H9 (cell line): Measurements from ENCODE around the gene WNT7B. TPM values are rescaled to one million over a fixed set of nuclear protein-coding genes. Genes with fewer than 3 reads are reported as not detected.

Experiments
- DNase-seq: peaks from one replicate; pipeline ENCODE4 v3.0.0-alpha.2; 2017
- H2AFZ ChIP-seq: one replicate; pipeline ENCODE4 v1.6.1; 2013; ENCODE audit warnings: mild to moderate bottlenecking, low read length, control low read depth, moderate library complexity
- H2AK5ac ChIP-seq: 2 replicates; pipeline ENCODE4 v1.6.1; 2013; ENCODE audit warnings: low read length, control low read depth, mixed read lengths; ENCODE audit not compliant: insufficient read length
- H2BK120ac ChIP-seq: one replicate; pipeline ENCODE4 v1.6.1; 2013; ENCODE audit warnings: low read depth, mild to moderate bottlenecking, low read length, control low read depth, inconsistent platforms; ENCODE audit not compliant: poor library complexity, severe bottlenecking
- H2BK12ac ChIP-seq: 2 replicates; pipeline ENCODE4 v1.6.1; 2013; ENCODE audit warnings: low read length, control low read depth, mixed read lengths, low read depth; ENCODE audit not compliant: insufficient read length
- H2BK15ac ChIP-seq: 2 replicates; pipeline ENCODE4 v1.6.1; 2013; ENCODE audit warnings: low read depth, low read length, control low read depth
- H2BK20ac ChIP-seq: one replicate; pipeline ENCODE4 v1.6.1; 2013; ENCODE audit warnings: low read depth, mild to moderate bottlenecking, low read length, control low read depth, inconsistent platforms; ENCODE audit not compliant: poor library complexity, severe bottlenecking
- H2BK5ac ChIP-seq: 2 replicates; pipeline ENCODE4 v1.6.1; 2013; ENCODE audit warnings: low read length, control low read depth, mixed read lengths; ENCODE audit not compliant: insufficient read length
- H3K14ac ChIP-seq: 2 replicates; pipeline ENCODE4 v1.6.1; 2013; ENCODE audit warnings: low read length, control low read depth; ENCODE audit not compliant: insufficient read depth
- H3K18ac ChIP-seq: 2 replicates; pipeline ENCODE4 v1.6.1; 2013; ENCODE audit warnings: low read depth, mild to moderate bottlenecking, mixed read lengths, low read length, control low read depth; ENCODE audit not compliant: insufficient read length
- H3K23ac ChIP-seq: 2 replicates; pipeline ENCODE4 v1.6.1; 2013; ENCODE audit warnings: low read length, control low read depth, mixed read lengths, low read depth; ENCODE audit not compliant: insufficient read length
- H3K23me2 ChIP-seq: 2 replicates; pipeline ENCODE4 v1.6.1; 2013; ENCODE audit warnings: low read depth, mild to moderate bottlenecking, mixed read lengths, low read length, control low read depth; ENCODE audit not compliant: insufficient read length, poor library complexity, severe bottlenecking
- H3K27ac ChIP-seq: 2 replicates; pipeline ENCODE4 v1.5.1; 2013; ENCODE audit warnings: low read length, control low read depth, mixed read lengths, low read depth; ENCODE audit not compliant: insufficient read length
- H3K27me3 ChIP-seq: 2 replicates; pipeline ENCODE4 v1.6.1; 2013; ENCODE audit warnings: low read length, control low read depth, inconsistent platforms; ENCODE audit not compliant: insufficient read depth
- H3K4ac ChIP-seq: 2 replicates; pipeline ENCODE4 v1.6.1; 2013; ENCODE audit warnings: low read depth, mild to moderate bottlenecking, control low read depth, inconsistent platforms, low read length, moderate library complexity
- H3K4me1 ChIP-seq: 2 replicates; pipeline ENCODE4 v1.6.1; 2013; ENCODE audit warnings: low read length, control low read depth, inconsistent platforms; ENCODE audit not compliant: insufficient read depth
- H3K4me2 ChIP-seq: 2 replicates; pipeline ENCODE4 v1.6.1; 2013; ENCODE audit warnings: low read length, control low read depth, mixed read lengths; ENCODE audit not compliant: insufficient read length, insufficient read depth
- H3K56ac ChIP-seq: 2 replicates; pipeline ENCODE4 v1.6.1; 2013; ENCODE audit warnings: low read depth, mild to moderate bottlenecking, mixed read lengths, low read length, control low read depth; ENCODE audit not compliant: insufficient read length
- H3K79me1 ChIP-seq: 2 replicates; pipeline ENCODE4 v1.6.1; 2013; ENCODE audit warnings: low read depth, mild to moderate bottlenecking, moderate library complexity, low read length, control low read depth, inconsistent platforms; ENCODE audit not compliant: insufficient read depth, poor library complexity, severe bottlenecking
- H3K79me2 ChIP-seq: 2 replicates; pipeline ENCODE4 v1.6.1; 2013; ENCODE audit warnings: low read length, control low read depth, inconsistent platforms; ENCODE audit not compliant: insufficient read depth
- H3K9ac ChIP-seq: 2 replicates; pipeline ENCODE4 v1.6.1; 2013; ENCODE audit warnings: low read length, control low read depth, mixed read lengths; ENCODE audit not compliant: insufficient read length; ENCODE audit errors: extremely low read depth
- H3K9me3 ChIP-seq: one replicate; pipeline ENCODE4 v1.6.1; 2013; ENCODE audit warnings: low read depth, low read length, inconsistent platforms; ENCODE audit not compliant: control insufficient read depth
- H3T11ph ChIP-seq: one replicate; pipeline ENCODE4 v1.6.1; 2013; ENCODE audit warnings: mild to moderate bottlenecking, low read length, control low read depth, inconsistent platforms
- H4K20me1 ChIP-seq: one replicate; pipeline ENCODE4 v1.6.1; 2013; ENCODE audit not compliant: control insufficient read depth, insufficient read length, insufficient read depth
- H4K5ac ChIP-seq: 2 replicates; pipeline ENCODE4 v1.6.1; 2013; ENCODE audit warnings: low read depth, mild to moderate bottlenecking, mixed read lengths, low read length, control low read depth; ENCODE audit not compliant: insufficient read length
- H4K8ac ChIP-seq: replicated peaks from 2 replicates; pipeline ENCODE4 v1.6.1; 2013; ENCODE audit warnings: low read length, control low read depth, mixed read lengths, low read depth; ENCODE audit not compliant: insufficient read length
- H4K91ac ChIP-seq: 2 replicates; pipeline ENCODE4 v1.6.1; 2013; ENCODE audit warnings: low read depth, mild to moderate bottlenecking, moderate library complexity, mixed read lengths, low read length, control low read depth; ENCODE audit not compliant: insufficient read length
- H3K27ac Mint-ChIP-seq, 3 experiments: 2 replicates in 2 of 3; 3 replicates in 1 of 3; pipeline ENCODE4 v1.8.0; 2020 to 2021; ENCODE audit warnings: mixed read lengths in 3 of 3, mild to moderate bottlenecking in 1 of 3, moderate library complexity in 1 of 3
- H3K27me3 Mint-ChIP-seq: 2 replicates; pipeline ENCODE4 v1.8.0; 2021; ENCODE audit warnings: low read depth, mild to moderate bottlenecking, moderate library complexity, mixed read lengths
- H3K36me3 Mint-ChIP-seq, 3 experiments: 2 replicates in 2 of 3; 3 replicates in 1 of 3; pipeline ENCODE4 v1.8.0; 2020 to 2021; ENCODE audit warnings: low read depth in 3 of 3, mixed read lengths in 3 of 3; ENCODE audit not compliant: insufficient read depth in 1 of 3
- H3K4me1 Mint-ChIP-seq, 2 experiments: 2 replicates each; pipeline ENCODE4 v1.8.0; 2020; ENCODE audit warnings: mixed read lengths in 2 of 2
- H3K4me3 Mint-ChIP-seq, 2 experiments: 2 replicates in 1 of 2; 3 replicates in 1 of 2; pipeline ENCODE4 v1.8.0; 2020 to 2021; ENCODE audit warnings: mild to moderate bottlenecking in 2 of 2, mixed read lengths in 2 of 2, moderate library complexity in 1 of 2
- H3K9me3 Mint-ChIP-seq, 2 experiments: 2 replicates in 1 of 2; 3 replicates in 1 of 2; pipeline ENCODE4 v1.8.0; 2020; ENCODE audit warnings: mild to moderate bottlenecking in 2 of 2, mixed read lengths in 2 of 2, moderate library complexity in 1 of 2
- CTCF ChIP-seq: fragments of 200-600 bp; sonication (generic); conservative IDR thresholded peaks from 3 replicates; pipeline ENCODE4 v1.8.0; 2021; ENCODE audit warnings: antibody characterized with exemption, mild to moderate bottlenecking
- WGBS: extraction: QIAGEN DNeasy Blood & Tissue Kit; methylation state at CpG from one replicate; pipeline ENCODE4 v1.1.7; 2013; ENCODE audit warnings: missing lambda C conversion rate, low lambda C conversion rate, mixed read lengths; ENCODE audit not compliant: insufficient read length; ENCODE audit errors: extremely low coverage; 5-methylcytosine and 5-hydroxymethylcytosine counted together
- total RNA-seq: library from RNA; stranded (reverse); gene quantifications from 2 replicates; pipeline ENCODE4 v1.2.1, GENCODE V29; 2021

WNT7B gene
- total RNA-seq, 1 experiment from 2014 or later = 0.09 TPM

GRCh38 chr22:45889539-45890350, 87.2 kb downstream of the WNT7B start:
- no peaks in the 10 kb centered on the region for H3K9me3 Mint-ChIP-seq
- Histone ChIP-seq H2AK5ac (no peak overlapping the region), H4K5ac (no peak overlapping the region), H4K20me1 (no peaks in the 10 kb centered on the region), H2BK5ac (no peak overlapping the region), H3K79me2 (no peaks in the 10 kb centered on the region), H3K14ac (no peak overlapping the region; the same call in 1 of the 2 replicates), H2BK12ac (no peak overlapping the region), H3K27me3 (no peaks in the 10 kb centered on the region), H3K4me1 (no peaks in the 10 kb centered on the region), H3K18ac (no peak overlapping the region), H3K79me1 (no peaks in the 10 kb centered on the region), H3K27ac (no peak overlapping the region), H3K9me3 (no peaks in the 10 kb centered on the region), H2BK120ac (no peak overlapping the region), H4K91ac (no peak overlapping the region), H4K8ac (no peak overlapping the region), H2BK15ac (no peak overlapping the region), H2BK20ac (no peak overlapping the region), H3K4me2 (no peak overlapping the region), H3K9ac (no peak overlapping the region), H3K56ac (no peak overlapping the region), H3K4ac (no peak overlapping the region), H2AFZ (no peak overlapping the region), H3K23ac (no peak overlapping the region), H3T11ph (no peak overlapping the region), H3K23me2 (no peaks in the 10 kb centered on the region)
- no peak for TF ChIP-seq CTCF
- H3K36me3 Mint-ChIP-seq = no peaks in the 10 kb centered on the region
- H3K27ac Mint-ChIP-seq = no peak overlapping the region
- no peak overlapping the region for H3K4me3 Mint-ChIP-seq
- no CpG with 5 or more reads among the region's 56 CpGs for WGBS
- H3K27me3 Mint-ChIP-seq = peaks cover 4% of the 10 kb centered on the region; the same call in 1 of the 2 replicates
- no peak for DNase-seq
- no peaks in the 10 kb centered on the region for H3K4me1 Mint-ChIP-seq
